Stimulated activated CD4-positive, alpha-beta T cell treated with anti-CD3 and anti-CD28 coated beads, Interleukin-1b, Interleukin-23, amount 100 ng/mL, for 48 hours (primary cell): ENCODE measurements around the gene RTP4.
"Not testable (repeated sequence)": the region's sequence is repeated elsewhere in the genome, so short reads cannot be mapped to it uniquely, and the experiment has no call there.

ENCODE experiments used
- DNase-seq: peaks from one replicate; pipeline ENCODE4 v3.0.0-alpha.2; 2020

The RTP4 gene

DNA sequence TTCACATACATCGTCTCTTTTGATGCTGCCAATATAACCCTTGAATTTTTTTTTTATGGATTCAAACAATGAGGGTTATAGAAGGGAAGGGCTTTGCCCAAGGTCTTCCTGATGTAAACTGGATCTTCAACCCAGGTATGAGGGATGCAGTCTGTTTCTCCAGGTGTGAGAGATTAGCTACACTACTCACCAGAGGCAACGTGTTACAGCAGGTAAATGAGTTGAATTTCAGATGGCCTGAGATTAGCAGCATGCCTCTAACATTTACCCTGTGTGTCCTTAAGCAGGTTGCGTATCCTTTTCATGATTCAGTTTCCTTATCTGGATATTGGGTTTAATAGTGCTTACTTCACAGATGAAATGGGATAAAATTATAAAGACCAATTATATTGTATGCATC, 1.9 kb downstream of the RTP4 start:
- DNase-seq: no peak

DNA sequence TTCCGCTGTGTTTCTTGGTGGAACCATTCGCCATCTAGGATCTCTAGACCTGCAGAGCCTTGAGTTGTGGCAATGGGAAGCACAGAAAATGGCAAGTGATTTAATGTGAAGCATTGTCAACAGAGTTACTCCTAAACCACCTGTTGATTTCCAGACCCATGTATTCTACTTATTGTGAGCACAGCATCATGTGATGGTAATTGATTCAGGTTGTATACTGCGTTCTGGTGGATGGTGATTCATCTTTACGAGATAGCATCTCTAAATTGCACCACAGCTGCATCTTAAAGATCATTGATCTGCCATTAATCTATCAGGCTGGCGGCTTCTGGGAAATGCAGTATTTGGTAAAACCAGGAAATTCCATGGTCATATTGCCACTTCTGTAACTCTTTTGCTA, 7.4 kb downstream of the RTP4 start:
- no peak for DNase-seq

DNA sequence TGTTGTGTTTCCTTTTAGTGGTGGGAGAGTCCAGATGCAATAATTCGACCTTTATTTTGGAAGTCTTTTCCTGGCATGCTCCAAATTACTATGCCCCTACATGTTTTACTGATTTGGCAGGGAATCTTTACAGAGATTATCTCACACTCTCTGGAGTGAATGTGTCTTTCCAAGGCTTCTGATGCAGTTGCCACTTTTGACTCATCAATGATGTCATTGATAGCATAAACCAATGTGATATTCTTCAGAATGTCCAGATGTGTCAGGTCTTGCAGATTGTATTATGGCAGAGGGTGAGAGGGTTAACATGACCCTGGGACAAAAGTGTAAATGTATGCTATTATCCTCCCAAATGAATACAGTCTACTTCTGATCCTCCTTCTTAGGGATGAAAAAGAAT, 9.7 kb downstream of the RTP4 start:
- no peak for DNase-seq

DNA sequence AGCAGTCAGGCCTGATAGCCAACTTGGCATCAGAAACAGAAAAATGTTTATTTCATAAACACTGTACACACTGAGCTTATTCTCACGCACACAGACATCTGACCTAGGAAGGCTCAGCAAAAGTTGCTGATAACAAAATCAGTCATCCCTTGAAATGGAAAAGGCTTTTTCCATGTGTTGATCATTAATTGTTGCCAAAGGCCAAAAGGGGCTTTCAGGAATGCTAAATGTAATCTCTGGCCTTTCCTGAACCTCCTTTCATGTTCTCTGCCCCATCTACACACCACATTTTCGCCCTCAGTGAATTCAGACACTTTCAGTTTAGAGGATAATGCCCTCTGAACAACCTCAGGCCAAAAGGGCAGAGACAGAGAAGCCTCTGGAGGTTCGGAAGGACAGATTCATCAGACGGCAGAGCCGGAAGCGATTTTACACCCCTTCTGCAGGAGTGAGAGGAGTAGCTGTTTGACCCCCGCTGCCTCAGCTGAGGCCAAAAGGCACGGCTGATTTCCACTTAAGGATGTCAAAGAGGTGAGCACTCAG, 14.5 kb downstream of the RTP4 start:
- DNase-seq: no peak

DNA sequence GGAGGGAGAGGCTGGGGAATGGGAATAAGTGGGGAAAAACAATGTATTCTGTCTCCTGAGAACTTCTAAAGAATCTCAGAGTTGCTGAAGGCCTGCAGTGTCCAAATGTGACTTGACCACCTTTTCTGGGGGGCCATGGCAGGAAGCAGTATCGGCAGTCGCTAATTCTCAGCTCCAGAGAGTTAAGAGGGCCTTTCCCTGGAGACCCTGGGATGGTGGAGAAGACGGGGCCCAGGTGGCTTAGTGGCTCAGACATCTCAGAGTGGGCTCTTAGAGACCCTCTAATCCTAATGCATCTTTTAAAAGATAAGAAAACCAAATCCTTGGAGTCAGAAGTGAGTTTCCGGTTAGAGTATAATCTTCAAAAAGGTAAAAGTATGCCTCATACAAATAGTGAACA, 15.1 kb downstream of the RTP4 start:
- no peak for DNase-seq

DNA sequence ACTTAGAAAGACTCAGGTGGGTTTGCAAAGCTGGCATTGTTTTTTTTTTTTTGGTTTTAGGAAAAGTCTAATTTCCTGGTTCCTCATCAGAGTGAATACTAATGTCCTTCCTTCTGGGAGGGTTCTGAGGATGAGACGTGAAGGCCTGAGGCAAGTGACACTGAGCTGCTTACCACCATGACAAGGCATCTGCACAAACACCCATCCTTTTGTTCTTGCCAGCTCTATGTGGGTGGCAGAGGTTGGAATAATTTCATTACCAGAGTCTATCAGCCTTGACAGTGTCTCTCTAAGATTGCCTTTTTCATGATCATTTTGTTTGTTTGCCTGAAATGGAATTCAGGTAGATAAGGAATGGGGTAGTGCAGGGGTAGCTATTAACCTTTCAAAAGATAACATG, 17.1 kb downstream of the RTP4 start:
- DNase-seq: no peak

DNA sequence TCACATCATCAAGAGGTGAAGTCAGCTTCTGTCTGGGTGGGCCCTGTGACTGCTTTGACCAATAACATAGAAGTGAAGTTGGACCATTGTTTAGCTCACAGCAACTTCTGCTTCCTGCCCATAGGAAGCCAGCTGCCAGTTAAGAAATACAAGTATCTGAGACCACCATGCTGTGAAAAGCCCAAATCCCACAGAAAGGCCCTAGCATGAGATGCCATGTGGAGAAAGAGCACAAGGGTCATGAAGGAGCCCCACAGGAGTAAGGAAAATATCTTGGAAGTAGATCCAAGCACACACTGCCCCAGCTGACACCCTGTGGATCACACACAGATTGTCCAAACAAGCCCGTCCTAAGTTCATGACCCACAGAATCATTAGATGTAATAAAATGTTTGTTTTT, 28.5 kb downstream of the RTP4 start:
- DNase-seq: no peak

DNA sequence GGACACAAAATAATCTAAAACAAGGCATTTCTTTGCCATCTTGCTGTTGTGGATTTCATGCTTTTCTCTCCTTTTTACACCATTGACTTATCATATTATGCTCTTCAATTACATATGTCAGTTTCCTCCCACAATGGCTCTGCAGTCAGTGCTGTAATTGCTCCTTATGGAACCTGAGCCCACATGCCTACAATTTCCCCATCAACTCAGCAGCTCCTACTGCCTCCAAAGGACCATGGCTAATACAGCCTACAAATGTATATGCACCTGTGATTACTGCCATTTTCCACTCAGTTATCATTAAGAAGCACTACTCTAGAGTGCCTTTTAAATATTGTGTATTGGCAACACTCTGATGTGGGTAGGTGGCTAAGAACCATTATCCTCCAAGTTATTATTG, 30.8 kb downstream of the RTP4 start:
- no peak for DNase-seq

DNA sequence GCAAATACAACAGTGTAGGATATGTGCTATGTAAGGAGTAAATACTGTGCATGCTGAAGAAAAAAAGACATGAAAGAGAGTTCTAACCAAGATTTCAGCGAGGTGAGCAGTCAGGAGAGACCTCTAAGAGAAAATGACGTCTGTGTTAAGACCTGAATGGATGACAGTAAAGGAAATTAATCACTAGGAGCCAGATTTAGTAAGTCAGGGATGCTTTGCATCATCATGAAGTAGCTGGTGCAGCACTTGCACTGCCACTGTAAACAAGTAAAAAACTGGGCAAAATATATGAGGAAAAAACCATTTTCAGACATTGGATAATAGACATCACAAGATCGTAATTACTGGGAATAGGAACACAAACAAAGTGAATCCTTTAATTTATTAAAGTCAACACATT, 32.6 kb downstream of the RTP4 start:
- DNase-seq: no peak

DNA sequence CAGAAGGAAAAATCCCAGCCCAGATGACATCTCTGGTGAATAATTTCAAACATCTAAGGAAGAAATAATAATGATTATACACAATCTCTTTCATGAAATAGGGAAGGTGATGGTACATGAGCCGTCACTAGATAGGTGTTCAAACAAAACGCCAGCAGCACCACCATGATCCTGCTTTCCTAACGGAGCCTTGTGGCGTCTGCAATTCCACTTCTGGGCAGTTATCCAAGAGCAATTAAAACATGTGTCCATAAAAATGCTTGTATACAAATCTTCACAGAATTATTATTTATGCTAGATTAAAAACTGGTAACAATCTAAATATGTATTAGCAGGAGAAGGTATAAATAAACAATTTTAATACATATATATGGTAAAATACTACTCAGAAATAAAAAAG, 33.7 kb downstream of the RTP4 start:
- no peak for DNase-seq

DNA sequence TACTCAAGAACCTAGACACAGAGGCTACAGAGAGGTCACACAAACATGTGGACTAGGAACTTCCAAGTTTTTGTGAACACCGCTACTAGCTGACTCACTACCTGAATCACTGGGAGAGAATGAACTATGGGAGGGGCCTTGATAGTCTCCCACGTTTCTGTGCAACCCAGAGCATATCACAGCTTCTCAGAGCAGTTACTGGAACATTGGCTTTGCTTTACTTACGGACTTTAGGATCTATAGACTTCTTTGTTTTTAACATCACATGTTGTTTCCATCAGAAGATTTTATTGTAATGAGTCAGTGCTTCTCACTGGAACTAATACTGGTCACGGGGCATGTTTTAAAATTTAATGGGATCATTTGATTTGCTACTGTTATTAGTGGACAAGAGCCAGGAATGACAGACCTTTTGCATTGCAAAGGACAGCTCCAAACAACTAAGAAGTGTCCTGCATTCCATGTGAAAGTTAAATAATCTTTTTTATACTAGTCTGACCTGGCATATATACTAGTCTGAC, 35.6 kb downstream of the RTP4 start:
- DNase-seq: no peak

DNA sequence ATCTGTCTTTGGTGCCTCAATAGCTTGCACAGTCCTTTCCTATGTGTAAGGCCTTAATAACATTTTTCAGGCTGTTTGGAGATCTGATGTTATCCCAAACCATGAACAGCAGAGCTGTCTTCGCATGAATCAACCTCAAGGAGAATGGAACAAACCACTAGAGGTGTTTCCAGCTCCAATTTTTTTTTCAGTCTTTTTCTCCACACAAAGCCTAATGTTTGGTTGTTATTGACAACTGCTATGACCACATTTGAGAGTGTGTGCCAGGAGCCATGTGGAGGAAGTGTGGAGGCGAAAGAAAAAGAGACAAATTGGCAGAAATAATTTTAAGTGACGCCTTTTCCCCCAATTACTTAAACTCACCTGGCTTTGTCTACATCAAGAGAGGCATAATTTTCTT, 38.7 kb downstream of the RTP4 start:
- no peak for DNase-seq

DNA sequence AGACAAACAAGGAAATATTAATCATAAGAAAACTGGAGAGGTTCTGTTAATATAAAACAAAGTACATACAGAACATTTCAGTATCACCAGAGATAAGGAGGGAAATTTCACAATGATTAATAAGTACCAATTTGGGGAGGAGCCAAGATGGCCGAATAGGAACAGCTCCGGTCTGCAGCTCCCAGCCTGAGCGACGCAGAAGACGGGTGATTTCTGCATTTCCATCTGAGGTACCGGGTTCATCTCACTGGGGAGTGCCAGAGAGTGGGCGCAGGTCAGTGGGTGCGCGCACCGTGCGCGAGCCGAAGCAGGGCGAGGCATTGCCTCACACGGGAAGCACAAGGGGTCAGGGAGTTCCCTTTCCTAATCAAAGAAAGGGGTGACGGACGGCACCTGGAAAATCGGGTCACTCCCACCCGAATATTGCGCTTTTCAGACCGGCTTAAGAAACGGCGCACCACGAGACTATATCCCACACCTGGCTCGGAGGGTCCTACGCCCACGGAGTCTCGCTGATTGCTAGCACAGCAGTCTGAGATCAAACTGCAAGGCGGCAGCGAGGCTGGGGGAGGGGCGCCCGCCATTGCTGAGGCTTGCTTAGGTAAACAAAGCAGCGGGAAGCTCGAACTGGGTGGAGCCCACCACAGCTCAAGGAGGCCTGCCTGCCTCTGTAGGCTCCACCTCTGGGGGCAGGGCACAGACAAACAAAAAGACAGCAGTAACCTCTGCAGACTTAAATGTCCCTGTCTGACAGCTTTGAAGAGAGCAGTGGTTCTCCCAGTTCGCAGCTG, 44.0 kb downstream of the RTP4 start:
- not testable (repeated sequence) for DNase-seq
